NOMO-1 treated with DMSO at 0.1 percent for 48 hours (cell line): ENCODE results near the gene TSHZ1.
A peak's percentile ranks its signal among the peaks of the same experiment; 100 is the strongest.

ENCODE experiments used
- DNase-seq: peaks from one replicate; lab custom pipeline; 2025; ENCODE audit not compliant: unreplicated experiment; lab: John Stamatoyannopoulos, UW

The TSHZ1 gene

GRCh38 chr18:75246721-75247610, 36.4 kb downstream of the TSHZ1 start:
- peak; percentile 55 for DNase-seq

- DNase-seq, result peak; percentile 52
These were observed 37.2 kb downstream of the TSHZ1 start for GRCh38 chr18:75247611-75248421.

GRCh38 chr18:75248426-75249174, 38.0 kb downstream of the TSHZ1 start:
- no peak for DNase-seq

- no peak for DNase-seq
These were observed 38.5 kb downstream of the TSHZ1 start for GRCh38 chr18:75249175-75249518.

GRCh38 chr18:75249672-75250470, 39.3 kb downstream of the TSHZ1 start:
- DNase-seq, result no peak

- DNase-seq, result no peak
These were observed 39.8 kb downstream of the TSHZ1 start for GRCh38 chr18:75250471-75250821.

GRCh38 chr18:75251466-75251865, 40.9 kb downstream of the TSHZ1 start:
- no peak for DNase-seq

- DNase-seq, result no peak
These were observed 41.5 kb downstream of the TSHZ1 start for GRCh38 chr18:75252136-75252535.

GRCh38 chr18:75253043-75253442, 42.4 kb downstream of the TSHZ1 start:
- DNase-seq, result no peak

- no peak for DNase-seq
These were observed 43.2 kb downstream of the TSHZ1 start for GRCh38 chr18:75253784-75254183.

GRCh38 chr18:75255094-75255493, 44.5 kb downstream of the TSHZ1 start:
- DNase-seq, result no peak

GRCh38 chr18:75256376-75256775, 45.8 kb downstream of the TSHZ1 start:
- DNase-seq, result no peak

- no peak for DNase-seq
These were observed 47.0 kb downstream of the TSHZ1 start for GRCh38 chr18:75257605-75258004.

GRCh38 chr18:75261430-75262223, 51.0 kb downstream of the TSHZ1 start:
- no peak for DNase-seq

GRCh38 chr18:75262511-75262910, 51.9 kb downstream of the TSHZ1 start:
- DNase-seq, result peak; percentile 25

- DNase-seq, result no peak
These were observed 53.6 kb downstream of the TSHZ1 start for GRCh38 chr18:75264195-75264594.

GRCh38 chr18:75264926-75265597, 54.5 kb downstream of the TSHZ1 start:
- no peak for DNase-seq

- DNase-seq, result no peak
These were observed 55.3 kb downstream of the TSHZ1 start for GRCh38 chr18:75265872-75266271.

GRCh38 chr18:75267643-75268363, 57.2 kb downstream of the TSHZ1 start:
- DNase-seq, result peak; percentile 62
